Prostate gland (tissue), 2 donors: ENCODE results near the gene RAB11FIP5. TPM values are rescaled to one million over a fixed set of nuclear protein-coding genes. Genes with fewer than 3 reads are reported as not detected.
A peak's percentile ranks its signal among the peaks of the same experiment; 100 is the strongest.

Experiments
- DNase-seq: peaks from one replicate; pipeline ENCODE4 v3.0.0-alpha.2; 2019; ENCODE audit warnings: low spot score
- H3K27ac ChIP-seq, 2 donors: fragments of 200-600 bp; sonication (generic); 2 replicates each; pipeline ENCODE4 v1.5.1; 2017 to 2019
- H3K27me3 ChIP-seq: fragments of 200-600 bp; sonication (generic); replicated peaks from 2 replicates; pipeline ENCODE4 v1.5.1; 2019; ENCODE audit not compliant: insufficient read depth
- H3K36me3 ChIP-seq, 2 donors: fragments of 200-600 bp; sonication (generic); 1 replicate in 1 of 2; 2 replicates in 1 of 2; pipeline versions ENCODE4 v1.5.1 to v1.8.1; 2017 to 2019
- H3K4me1 ChIP-seq: fragments of 200-600 bp; sonication (generic); replicated peaks from 2 replicates; pipeline ENCODE4 v1.5.1; 2019
- H3K4me3 ChIP-seq, 2 donors: fragments of 200-600 bp; sonication (generic); 2 replicates each; pipeline ENCODE4 v1.5.1; 2017 to 2019
- H3K9me3 ChIP-seq: fragments of 200-600 bp; sonication (generic); 2 replicates; pipeline ENCODE4 v1.5.1; 2017
- CTCF ChIP-seq, 4 experiments: fragments of 200-600 bp in 2 of 4; fragments of 450-650 bp in 2 of 4; sonication (generic) in 2 of 4; IDR thresholded peaks; 1 replicate in 3 of 4; 2 replicates in 1 of 4; pipeline ENCODE4 v1.5.1; 2016 to 2019; ENCODE audit warnings: antibody characterized with exemption in 4 of 4, mild to moderate bottlenecking in 2 of 4, moderate library complexity in 2 of 4
- POLR2A ChIP-seq: fragments of 450-650 bp; IDR thresholded peaks from one replicate; pipeline ENCODE4 v1.6.1; 2016; ENCODE audit warnings: antibody characterized with exemption, mild to moderate bottlenecking
- POLR2AphosphoS5 ChIP-seq: sonication (generic); formaldehyde crosslinking; IDR thresholded peaks from one replicate; pipeline ENCODE4 v1.6.1; 2017; ENCODE audit warnings: antibody characterized with exemption
- WGBS: methylation state at CpG from one replicate; pipeline ENCODE4 v1.1.5; 2018; 5-methylcytosine and 5-hydroxymethylcytosine counted together
- intact Hi-C: fragments of 100-400 bp; cut with DNase I; formaldehyde crosslinking; loops from one replicate; pipeline ENCODE4 v1.14.2; 2022
- total RNA-seq, 2 donors: library from RNA; depleted of rRNA; stranded (reverse); fragments of >200 nt; gene quantifications; one replicate each; pipeline ENCODE4 v1.1.0, GENCODE V29; 2016

The RAB11FIP5 gene
- total RNA-seq, 2 donors from 2014 or later, result 24.1 to 47.7 TPM

GRCh38 chr2:73111073-73112025 lies 1.4 kb downstream of the RAB11FIP5 start:
- intact Hi-C loops, result loop anchor here (2.0 kb wide), 1 partner anchor 41 kb away; the partner anchor contains the start of gene SFXN5
- DNase-seq, result no peak
- H3K27me3 ChIP-seq, result no peaks in the 10 kb centered on the region
- TF ChIP-seq POLR2A (peak; percentile 35), CTCF (IDR thresholded peaks at IDR 0.05) (no peak), POLR2AphosphoS5 (peak; percentile 3)
- no peaks in the 10 kb centered on the region for H3K9me3 ChIP-seq
- 24% methylated on average over 16 of the region's 16 CpGs for WGBS
- H3K27ac ChIP-seq, result peak overlapping the region; percentile 81 to 90
- no peaks in the 10 kb centered on the region for H3K36me3 ChIP-seq
- peak overlapping the region; percentile 80 for H3K4me3 ChIP-seq
- H3K4me1 ChIP-seq, result peaks cover 10% of the 10 kb centered on the region

DNA sequence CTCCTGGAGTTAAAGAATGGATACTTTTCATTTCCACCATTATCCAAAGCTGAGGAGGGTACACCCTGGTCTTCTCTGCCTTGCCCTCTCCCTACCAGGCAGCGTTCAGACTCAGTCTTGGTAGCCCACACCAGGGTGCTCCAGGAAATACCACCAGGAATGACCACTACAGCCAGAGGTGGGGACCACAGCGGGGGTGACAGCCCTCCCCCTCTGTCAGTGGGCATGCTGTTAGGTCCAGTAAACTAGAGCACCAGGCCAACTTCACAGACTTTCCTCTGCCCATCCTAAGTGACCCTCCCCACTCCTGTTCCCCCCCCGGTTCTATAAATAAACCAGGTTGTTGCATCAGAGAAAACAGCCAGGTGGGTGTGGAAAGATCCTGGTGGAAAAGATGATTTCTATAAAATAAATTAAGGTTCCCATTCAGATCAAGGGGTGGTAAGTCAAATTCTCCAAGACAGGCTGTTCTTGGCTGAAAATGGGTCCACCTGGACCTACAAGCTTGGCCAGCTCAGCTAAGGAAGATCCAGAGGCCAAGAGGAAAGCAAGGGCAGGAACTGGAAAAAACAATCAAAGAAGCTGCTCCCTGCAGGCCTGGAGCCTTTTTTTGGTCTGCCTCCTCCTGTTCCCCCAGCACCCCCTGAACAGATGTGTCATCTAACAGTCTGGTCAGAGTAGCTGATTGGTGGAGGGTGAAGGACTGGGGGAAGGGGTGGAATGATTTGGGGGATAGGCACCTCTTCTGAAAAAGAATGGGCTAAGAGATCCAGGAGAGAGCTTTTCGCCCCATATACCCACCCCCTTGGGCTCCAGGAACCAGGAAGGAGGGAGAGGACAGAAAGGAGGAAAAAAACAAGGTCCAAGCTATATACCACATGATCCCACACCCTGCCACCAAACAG lies 2.3 kb downstream of the RAB11FIP5 start:
- no peak for DNase-seq
- 70% methylated on average over 4 of the region's 4 CpGs for WGBS
- intact Hi-C loops, result no loop called here
- Histone ChIP-seq H3K27me3 (no peaks in the 10 kb centered on the region), H3K4me3 (no peak overlapping the region), H3K27ac (no peak overlapping the region), H3K9me3 (no peaks in the 10 kb centered on the region), H3K36me3 (no peaks in the 10 kb centered on the region), H3K4me1 (peaks cover 10% of the 10 kb centered on the region)
- TF ChIP-seq POLR2AphosphoS5 (no peak), POLR2A (no peak), CTCF (IDR thresholded peaks at IDR 0.05) (no peak)

DNA sequence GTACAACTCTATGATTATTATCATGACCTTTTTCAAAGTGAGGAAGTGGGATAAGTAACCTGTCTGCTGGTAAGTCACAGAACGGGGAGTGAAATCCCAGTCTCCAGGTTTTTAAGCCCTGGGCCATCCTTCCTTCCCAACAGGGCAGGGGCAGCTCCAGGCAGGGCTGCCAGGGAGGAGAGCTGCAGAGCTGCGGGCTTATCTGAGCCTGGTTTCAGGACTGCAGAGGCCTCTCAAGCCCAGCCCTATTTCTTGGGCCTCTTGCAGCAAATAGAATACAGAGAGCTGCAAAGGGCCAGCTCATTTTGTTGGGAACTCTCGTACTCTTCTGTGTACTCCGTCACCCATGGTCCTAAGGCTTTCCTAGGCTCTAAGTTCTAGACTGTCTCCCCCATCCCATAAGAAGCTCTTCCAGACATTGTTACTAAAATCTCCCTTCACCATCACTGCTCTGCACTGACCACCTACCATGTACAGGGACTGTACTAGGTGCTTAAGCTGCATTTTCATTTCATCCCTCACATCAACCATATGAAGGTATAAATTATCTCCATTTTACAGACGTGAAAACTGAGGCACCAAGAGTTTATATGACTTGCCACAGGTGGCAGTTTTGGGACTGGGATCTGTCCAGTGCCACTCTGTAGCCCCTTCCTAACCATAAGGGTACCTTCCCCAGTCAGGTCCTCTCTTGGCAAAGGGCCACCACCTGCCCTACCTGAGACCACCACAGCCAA lies 3.1 kb downstream of the RAB11FIP5 start:
- Histone ChIP-seq H3K4me1 (peaks cover 10% of the 10 kb centered on the region), H3K9me3 (no peaks in the 10 kb centered on the region), H3K4me3 (no peak overlapping the region), H3K36me3 (no peaks in the 10 kb centered on the region), H3K27me3 (no peaks in the 10 kb centered on the region), H3K27ac (no peak overlapping the region)
- WGBS, result 94% methylated on average over 5 of the region's 5 CpGs
- intact Hi-C loops, result no loop called here
- TF ChIP-seq POLR2A (no peak), POLR2AphosphoS5 (no peak), CTCF (IDR thresholded peaks at IDR 0.05) (no peak)
- no peak for DNase-seq

DNA sequence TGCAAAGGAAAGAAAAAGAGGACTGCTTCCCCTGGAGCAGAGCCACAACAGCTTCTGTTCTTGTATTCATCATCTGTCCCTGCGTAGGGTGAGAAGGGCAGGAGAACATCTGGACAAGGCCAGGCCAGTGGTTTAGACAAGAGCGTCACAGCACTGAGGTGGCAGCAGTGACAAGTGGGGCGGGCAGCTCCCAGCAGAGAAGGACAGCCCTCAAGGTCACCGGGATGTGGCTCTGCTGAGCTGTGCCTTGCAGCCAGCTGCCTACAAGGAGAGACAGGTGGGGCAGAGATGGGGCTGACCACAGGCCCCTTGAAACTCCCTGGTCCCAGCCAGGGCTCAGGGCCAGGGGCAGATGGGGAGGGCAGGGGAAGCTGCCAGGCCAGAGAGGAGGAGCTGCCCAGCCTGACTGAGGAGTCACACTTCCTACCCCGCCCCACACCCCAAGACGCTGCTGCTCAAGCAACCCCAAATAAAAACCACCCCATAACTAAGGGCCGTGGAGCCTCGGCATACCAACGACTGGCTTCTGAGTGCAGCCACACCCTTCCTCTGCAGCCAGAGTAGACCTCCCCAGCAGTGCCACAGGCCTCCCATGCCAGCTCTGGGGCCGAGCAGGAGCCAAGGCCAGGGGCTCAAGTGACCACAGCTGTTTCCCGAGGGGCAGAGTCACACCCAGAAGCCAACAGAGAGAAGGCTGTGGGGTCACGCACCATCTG lies 5.4 kb downstream of the RAB11FIP5 start:
- intact Hi-C loops, result no loop called here
- 78% methylated on average over 12 of the region's 12 CpGs for WGBS
- Histone ChIP-seq H3K27me3 (no peaks in the 10 kb centered on the region), H3K27ac (no peak overlapping the region), H3K4me3 (no peak overlapping the region), H3K4me1 (peaks cover 10% of the 10 kb centered on the region), H3K9me3 (no peaks in the 10 kb centered on the region), H3K36me3 (no peaks in the 10 kb centered on the region)
- TF ChIP-seq POLR2AphosphoS5, result no peak
- no peak for TF ChIP-seq CTCF (IDR thresholded peaks at IDR 0.05)
- no peak for TF ChIP-seq POLR2A
- no peak for DNase-seq
